Endothelial cell of hepatic sinusoid (primary cell): ENCODE measurements around the gene ZNF343.

Source experiments
- in situ Hi-C: cut with HindIII; loops from 2 replicates; pipeline ENCODE4 v1.10.0; 2017; ENCODE audit warnings: low sequenced_read_pairs

Gene ZNF343

GRCh38 chr20:2475850-2476741 is 32.6 kb downstream of the ZNF343 start:
- in situ Hi-C loops, result no loop called here

- in situ Hi-C loops, result no loop called here
These were observed 35.2 kb downstream of the ZNF343 start for GRCh38 chr20:2473516-2473915.

- in situ Hi-C loops, result no loop called here
These were observed 38.1 kb downstream of the ZNF343 start, which contains the start of gene SNRPB for GRCh38 chr20:2470423-2471193. Gene SNRPB (minus strand): TSS chr20:2470789. CDS start chr20:2470690, 99 bp downstream.

GRCh38 chr20:2469991-2470422 is 38.7 kb downstream of the ZNF343 start:
- in situ Hi-C loops, result no loop called here

GRCh38 chr20:2468581-2469407 is 39.9 kb downstream of the ZNF343 start:
- in situ Hi-C loops, result no loop called here

- in situ Hi-C loops, result no loop called here
These were observed 41.3 kb downstream of the ZNF343 start for GRCh38 chr20:2467412-2467811.

- in situ Hi-C loops, result no loop called here
These were observed 43.6 kb downstream of the ZNF343 start for GRCh38 chr20:2465100-2465499.

GRCh38 chr20:2463616-2464365 is 44.9 kb downstream of the ZNF343 start:
- in situ Hi-C loops, result no loop called here

GRCh38 chr20:2462484-2462883 is 46.2 kb downstream of the ZNF343 start:
- in situ Hi-C loops, result no loop called here

GRCh38 chr20:2460752-2461424 is 47.8 kb downstream of the ZNF343 start:
- in situ Hi-C loops, result no loop called here

GRCh38 chr20:2459981-2460751 is 48.5 kb downstream of the ZNF343 start:
- in situ Hi-C loops, result no loop called here

- in situ Hi-C loops, result no loop called here
These were observed 49.7 kb downstream of the ZNF343 start for GRCh38 chr20:2458919-2459499.

GRCh38 chr20:2455771-2456497 is 52.8 kb downstream of the ZNF343 start:
- in situ Hi-C loops, result no loop called here

- in situ Hi-C loops, result no loop called here
These were observed 54.9 kb downstream of the ZNF343 start for GRCh38 chr20:2453792-2454191.

- in situ Hi-C loops, result no loop called here
These were observed 56.6 kb downstream of the ZNF343 start for GRCh38 chr20:2451939-2452732.

- in situ Hi-C loops, result no loop called here
These were observed 57.3 kb downstream of the ZNF343 start for GRCh38 chr20:2451422-2451821.

GRCh38 chr20:2449386-2449785 is 59.3 kb downstream of the ZNF343 start:
- in situ Hi-C loops, result no loop called here
